SJCRH30 (cell line): Measurements from ENCODE around the gene NCOR1. TPM values are rescaled to one million over a fixed set of nuclear protein-coding genes. Genes with fewer than 3 reads are reported as not detected.

ENCODE experiments used
- DNase-seq, 2 experiments: peaks; one replicate each; pipeline ENCODE4 v3.0.0-alpha.2; 2015 to 2020
- H3K27ac ChIP-seq: fragments of 250-450 bp; sonication (Bioruptor Pico); 2 replicates; pipeline ENCODE4 v1.5.1; 2020; ENCODE audit warnings: mild to moderate bottlenecking, moderate library complexity
- H3K27me3 ChIP-seq: fragments of 250-450 bp; sonication (Bioruptor Pico); 2 replicates; pipeline ENCODE4 v1.5.1; 2020; ENCODE audit warnings: mild to moderate bottlenecking, moderate library complexity
- H3K36me3 ChIP-seq: fragments of 250-450 bp; sonication (Bioruptor Pico); 2 replicates; pipeline ENCODE4 v1.5.1; 2020; ENCODE audit warnings: mild to moderate bottlenecking, moderate library complexity
- H3K4me1 ChIP-seq: fragments of 250-450 bp; sonication (Bioruptor Pico); 2 replicates; pipeline ENCODE4 v1.5.1; 2020; ENCODE audit warnings: mild to moderate bottlenecking, moderate library complexity
- H3K4me3 ChIP-seq: fragments of 250-450 bp; sonication (Bioruptor Pico); 2 replicates; pipeline ENCODE4 v1.5.1; 2020; ENCODE audit warnings: mild to moderate bottlenecking, moderate library complexity
- H3K9me3 ChIP-seq: fragments of 250-450 bp; sonication (Bioruptor Pico); replicated peaks from 2 replicates; pipeline ENCODE4 v1.5.1; 2020; ENCODE audit warnings: mild to moderate bottlenecking, moderate library complexity
- total RNA-seq: library from RNA; depleted of rRNA; stranded (reverse); fragments of >200 nt; shearing (Covaris generic); gene quantifications from 2 replicates; pipeline ENCODE4 v1.2.3, GENCODE V29; 2014

NCOR1 gene
- total RNA-seq, 1 experiment from 2014 or later = 274 TPM

GRCh38 chr17:16107165-16107770, 108.1 kb downstream of the NCOR1 start:
- H3K9me3 ChIP-seq = peaks cover 4% of the 10 kb centered on the region; the same call in 1 of the 2 replicates
- H3K27ac ChIP-seq = no peak overlapping the region
- peaks cover 57% of the 10 kb centered on the region for H3K36me3 ChIP-seq
- H3K4me3 ChIP-seq = no peak overlapping the region
- no peak for DNase-seq
- H3K27me3 ChIP-seq = no peaks in the 10 kb centered on the region
- peaks cover 15% of the 10 kb centered on the region; the same call in 1 of the 2 replicates for H3K4me1 ChIP-seq

DNA sequence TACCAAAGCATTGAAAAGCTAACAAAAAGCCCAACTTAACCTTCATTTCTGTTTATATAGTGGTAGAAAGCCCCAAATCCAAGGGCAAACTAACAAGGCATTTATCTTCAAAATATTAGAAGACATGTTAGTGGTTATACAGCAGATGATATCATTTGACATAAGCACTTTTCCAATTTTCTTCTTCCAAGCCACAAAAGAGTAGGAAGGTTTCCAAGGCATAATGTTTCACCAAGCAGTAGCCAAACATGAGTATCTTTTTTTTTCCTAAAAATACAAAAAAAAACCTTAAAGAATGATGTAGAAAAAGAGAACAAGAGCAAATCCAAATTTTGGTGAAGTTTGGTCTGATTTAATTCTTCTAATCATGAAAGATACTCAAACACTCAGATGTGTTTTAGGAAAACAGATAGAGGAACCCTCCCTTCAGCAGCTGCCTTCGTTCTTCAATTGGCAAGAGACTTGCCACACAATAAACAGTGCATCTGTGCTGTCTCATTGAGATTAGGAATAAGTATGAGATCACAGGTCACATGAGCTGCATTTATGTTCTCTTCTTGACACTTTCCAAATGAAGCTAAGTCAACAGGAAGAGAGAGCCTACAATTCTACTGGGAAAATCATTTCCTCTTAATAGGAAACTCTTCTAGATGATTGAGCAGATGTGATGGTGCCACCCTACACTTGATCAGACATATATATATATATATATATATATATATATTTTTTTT, 109.0 kb downstream of the NCOR1 start:
- Histone ChIP-seq H3K27ac (peak overlapping the region; percentile 52), H3K4me3 (no peak overlapping the region), H3K36me3 (peaks cover 64% of the 10 kb centered on the region)

GRCh38 chr17:16104189-16104588, 111.1 kb downstream of the NCOR1 start:
- no peak for DNase-seq
- Histone ChIP-seq H3K27ac (no peak overlapping the region), H3K4me3 (no peak overlapping the region), H3K27me3 (no peaks in the 10 kb centered on the region), H3K36me3 (peaks cover 73% of the 10 kb centered on the region), H3K4me1 (peaks cover 15% of the 10 kb centered on the region; the same call in 1 of the 2 replicates), H3K9me3 (no peaks in the 10 kb centered on the region)

More for the DNA sequence above, 109.0 kb downstream of the NCOR1 start:
- Histone ChIP-seq H3K27me3 (no peaks in the 10 kb centered on the region), H3K4me1 (peaks cover 15% of the 10 kb centered on the region; the same call in 1 of the 2 replicates), H3K9me3 (peaks cover 4% of the 10 kb centered on the region; the same call in 1 of the 2 replicates)
- peak; percentile 74 to 87 for DNase-seq

DNA sequence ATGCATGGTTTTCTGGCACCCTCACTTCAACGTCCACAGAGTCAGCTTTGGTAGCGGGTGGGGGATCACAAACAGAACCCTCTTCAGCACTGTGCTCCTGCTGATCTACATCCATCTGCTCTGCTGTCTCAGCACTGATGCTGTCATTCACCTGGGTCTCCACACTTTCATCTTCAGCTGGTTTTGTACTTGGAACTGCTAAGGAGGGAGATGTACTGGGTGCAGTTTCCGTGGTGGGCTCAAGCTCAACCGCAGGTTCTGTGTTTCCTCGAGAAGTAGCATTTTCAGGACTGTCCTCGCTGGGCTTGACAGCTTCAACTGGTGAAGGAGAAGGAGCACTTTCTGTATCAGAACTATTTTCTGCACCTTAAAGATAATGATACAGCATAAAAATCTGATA, 113.9 kb downstream of the NCOR1 start:
- Histone ChIP-seq H3K4me1 (peaks cover 6% of the 10 kb centered on the region; the same call in 1 of the 2 replicates), H3K27me3 (no peaks in the 10 kb centered on the region), H3K27ac (no peak overlapping the region), H3K36me3 (peaks cover 80% of the 10 kb centered on the region), H3K9me3 (0 out of 2 replicates have a peak, but pooled peaks cover 4% of the 10 kb centered on the region), H3K4me3 (no peak overlapping the region)
- DNase-seq = no peak

- DNase-seq = peak; percentile 37 to 47
- Histone ChIP-seq H3K27me3 (no peaks in the 10 kb centered on the region), H3K4me3 (no peak overlapping the region), H3K4me1 (peaks cover under 1% of the 10 kb centered on the region; the same call in 1 of the 2 replicates), H3K36me3 (peaks cover 83% of the 10 kb centered on the region), H3K9me3 (0 out of 2 replicates have a peak, but pooled peaks cover 5% of the 10 kb centered on the region), H3K27ac (no peak overlapping the region)
Observed at GRCh38 chr17:16100737-16101400, 114.5 kb downstream of the NCOR1 start.

- peaks cover 57% of the 10 kb centered on the region for H3K36me3 ChIP-seq
- no peak overlapping the region for H3K4me3 ChIP-seq
- H3K27ac ChIP-seq = no peak overlapping the region
- DNase-seq = no peak
- H3K27me3 ChIP-seq = no peaks in the 10 kb centered on the region
- 0 out of 2 replicates have a peak, but pooled peaks cover 5% of the 10 kb centered on the region for H3K9me3 ChIP-seq
- no peaks in the 10 kb centered on the region for H3K4me1 ChIP-seq
Observed at GRCh38 chr17:16091773-16092172, 123.6 kb downstream of the NCOR1 start.

GRCh38 chr17:16086957-16087356, 128.4 kb downstream of the NCOR1 start:
- H3K27ac ChIP-seq = no peak overlapping the region
- DNase-seq = no peak
- 0 out of 2 replicates have a peak, but pooled peaks cover 2% of the 10 kb centered on the region for H3K9me3 ChIP-seq
- peaks cover 62% of the 10 kb centered on the region for H3K36me3 ChIP-seq
- no peak overlapping the region for H3K4me3 ChIP-seq
- H3K27me3 ChIP-seq = no peaks in the 10 kb centered on the region
- no peaks in the 10 kb centered on the region for H3K4me1 ChIP-seq

GRCh38 chr17:16085066-16085699, 130.2 kb downstream of the NCOR1 start:
- no peak overlapping the region for H3K27ac ChIP-seq

GRCh38 chr17:16083223-16083622, 132.1 kb downstream of the NCOR1 start:
- no peaks in the 10 kb centered on the region for H3K27me3 ChIP-seq

More at GRCh38 chr17:16085066-16085699, 130.2 kb downstream of the NCOR1 start:
- no peaks in the 10 kb centered on the region for H3K4me1 ChIP-seq
- H3K27me3 ChIP-seq = no peaks in the 10 kb centered on the region
- H3K9me3 ChIP-seq = 0 out of 2 replicates have a peak, but pooled peaks cover 4% of the 10 kb centered on the region
- DNase-seq = no peak
- H3K36me3 ChIP-seq = peaks cover 62% of the 10 kb centered on the region
- H3K4me3 ChIP-seq = no peak overlapping the region

DNA sequence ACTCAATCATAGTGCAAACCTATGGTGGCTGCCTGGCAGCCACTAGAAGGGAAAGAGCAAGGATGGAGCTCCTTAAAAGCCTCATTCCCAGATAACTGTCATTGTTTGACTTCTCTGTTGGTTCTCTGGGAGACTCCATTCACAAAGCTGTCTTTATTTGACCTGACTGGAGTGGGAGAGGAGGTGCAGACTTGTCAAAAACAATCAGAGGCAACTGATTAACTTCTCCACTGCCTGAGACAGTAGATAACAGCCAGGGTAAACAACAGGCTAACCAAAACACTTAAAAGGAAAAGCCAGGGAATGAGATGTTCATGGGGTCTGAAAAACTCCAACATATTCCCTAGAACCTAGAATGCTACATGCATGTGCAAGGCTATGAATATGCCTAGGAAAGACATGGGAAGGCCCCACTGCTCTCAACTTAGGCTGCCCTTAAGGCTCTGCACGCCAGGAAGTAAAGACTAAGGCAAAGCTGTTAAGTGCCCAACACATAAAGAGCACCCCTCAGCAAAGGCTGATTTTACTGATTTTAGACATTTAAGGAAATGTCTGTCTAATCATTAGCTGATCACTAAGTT, 133.7 kb downstream of the NCOR1 start:
- no peak overlapping the region for H3K4me3 ChIP-seq
- DNase-seq = no peak
- no peak overlapping the region for H3K27ac ChIP-seq
- 0 out of 2 replicates have a peak, but pooled peaks cover 4% of the 10 kb centered on the region for H3K9me3 ChIP-seq
- peaks cover 82% of the 10 kb centered on the region for H3K36me3 ChIP-seq
- H3K27me3 ChIP-seq = no peaks in the 10 kb centered on the region
- no peaks in the 10 kb centered on the region for H3K4me1 ChIP-seq

More at GRCh38 chr17:16083223-16083622, 132.1 kb downstream of the NCOR1 start:
- Histone ChIP-seq H3K4me1 (no peaks in the 10 kb centered on the region), H3K4me3 (no peak overlapping the region), H3K9me3 (0 out of 2 replicates have a peak, but pooled peaks cover 4% of the 10 kb centered on the region), H3K36me3 (peaks cover 77% of the 10 kb centered on the region), H3K27ac (no peak overlapping the region)
- no peak for DNase-seq

GRCh38 chr17:16080366-16080765, 135.0 kb downstream of the NCOR1 start:
- Histone ChIP-seq H3K4me1 (no peaks in the 10 kb centered on the region), H3K36me3 (peaks cover 82% of the 10 kb centered on the region), H3K27ac (no peak overlapping the region), H3K9me3 (0 out of 2 replicates have a peak, but pooled peaks cover 4% of the 10 kb centered on the region), H3K27me3 (no peaks in the 10 kb centered on the region), H3K4me3 (no peak overlapping the region)
- DNase-seq = no peak

GRCh38 chr17:16075949-16076348, 139.4 kb downstream of the NCOR1 start:
- Histone ChIP-seq H3K36me3 (peaks cover 92% of the 10 kb centered on the region), H3K4me1 (no peaks in the 10 kb centered on the region), H3K27ac (no peak overlapping the region), H3K4me3 (no peak overlapping the region), H3K9me3 (no peaks in the 10 kb centered on the region), H3K27me3 (no peaks in the 10 kb centered on the region)
- DNase-seq = no peak

DNA sequence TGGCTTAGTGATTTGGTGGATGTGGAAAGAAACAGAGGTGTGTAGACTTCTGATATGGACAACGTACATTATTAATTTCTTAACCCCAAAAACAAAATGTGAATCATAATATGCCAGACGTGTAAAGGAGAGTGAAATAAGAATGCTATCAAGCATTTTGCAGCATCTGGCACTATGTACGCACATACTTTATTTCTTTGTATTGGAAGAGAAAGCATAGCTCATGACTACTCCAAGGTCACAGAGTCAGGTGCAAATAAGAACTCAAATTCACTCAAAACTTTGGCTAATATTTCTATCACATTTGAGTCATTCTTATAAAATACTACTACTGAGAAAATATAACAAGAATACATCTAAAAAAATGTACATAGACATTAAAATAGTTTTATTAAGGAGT, 140.9 kb downstream of the NCOR1 start:
- Histone ChIP-seq H3K9me3 (no peaks in the 10 kb centered on the region), H3K4me1 (no peaks in the 10 kb centered on the region), H3K27ac (no peak overlapping the region), H3K36me3 (peaks cover 92% of the 10 kb centered on the region), H3K27me3 (no peaks in the 10 kb centered on the region), H3K4me3 (no peak overlapping the region)
- DNase-seq = no peak

DNA sequence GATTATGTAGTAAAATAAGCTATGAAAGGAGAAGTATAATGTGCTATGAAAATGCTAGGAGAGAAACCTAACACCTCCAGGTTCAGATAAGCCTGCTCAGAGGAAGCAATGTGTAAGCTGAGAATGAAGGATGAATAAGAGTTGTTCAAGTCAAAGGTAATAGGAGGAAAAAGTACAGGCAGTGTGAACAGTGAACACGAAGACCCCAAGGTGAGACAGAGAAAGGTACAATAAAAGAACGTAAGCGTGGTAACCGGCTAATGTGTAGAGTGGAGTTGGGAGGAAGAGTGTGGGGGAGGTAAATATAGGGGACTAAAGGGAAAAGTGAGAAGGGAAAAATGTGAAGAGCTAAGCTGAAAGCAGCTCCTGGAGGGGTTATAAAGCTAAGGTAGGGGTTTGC, 141.5 kb downstream of the NCOR1 start:
- Histone ChIP-seq H3K9me3 (no peaks in the 10 kb centered on the region), H3K27ac (no peak overlapping the region), H3K4me3 (no peak overlapping the region), H3K27me3 (no peaks in the 10 kb centered on the region), H3K4me1 (no peaks in the 10 kb centered on the region), H3K36me3 (peaks cover 88% of the 10 kb centered on the region)
- DNase-seq = no peak
